GM10266 (cell line): ENCODE results near the gene SLC26A2.
A peak's percentile ranks its signal among the peaks of the same experiment; 100 is the strongest.

ENCODE experiments used
- DNase-seq: peaks from one replicate; pipeline ENCODE4 v3.0.0; 2012; ENCODE audit errors: extremely low spot score
- CTCF ChIP-seq: IDR thresholded peaks from 2 replicates; pipeline ENCODE4 v1.5.1; 2012; ENCODE audit warnings: mild to moderate bottlenecking, low read depth; ENCODE audit not compliant: control insufficient read depth, insufficient read depth; ENCODE audit errors: missing control alignments

SLC26A2 gene

GRCh38 chr5:149957855-149958254 is 2.7 kb upstream of the SLC26A2 start:
- DNase-seq: no peak
- no peak for TF ChIP-seq CTCF

- peak; percentile 55 for DNase-seq
- peak; percentile 54 for TF ChIP-seq CTCF
Observed at GRCh38 chr5:149959406-149960236, 937 bp upstream of the SLC26A2 start.

GRCh38 chr5:149961186-149961685 is 678 bp downstream of the SLC26A2 start:
- DNase-seq: no peak
- no peak for TF ChIP-seq CTCF

- TF ChIP-seq CTCF: peak; percentile 40
- no peak for DNase-seq
Observed at GRCh38 chr5:149961957-149962409, 1.4 kb downstream of the SLC26A2 start.

- no peak for TF ChIP-seq CTCF
- DNase-seq: no peak
Observed at GRCh38 chr5:149962601-149963300, 2.2 kb downstream of the SLC26A2 start.

- DNase-seq: no peak
- TF ChIP-seq CTCF: no peak
Observed at GRCh38 chr5:149963729-149964128, 3.2 kb downstream of the SLC26A2 start.
